Body of pancreas (tissue), 4 donors: Measurements from ENCODE around the gene TMEM106C. TPM values are rescaled to one million over a fixed set of nuclear protein-coding genes. Genes with fewer than 3 reads are reported as not detected.

Experiments used
- ATAC-seq: fragments of 150-250 bp; one replicate; pipeline ENCODE4 v1.9.1; 2016
- DNase-seq, 4 donors: peaks; one replicate each; pipeline ENCODE4 v3.0.0-alpha.2; 2019
- H3K27ac ChIP-seq, 4 donors: fragments of 200-600 bp; sonication (generic); 1 replicate in 3 of 4; 2 replicates in 1 of 4; pipeline versions ENCODE4 v1.5.1 to v1.6.1; 2016 to 2019; ENCODE audit warnings: mild to moderate bottlenecking in 1 of 4, mixed read lengths in 1 of 4, moderate library complexity in 1 of 4
- H3K27me3 ChIP-seq, 2 donors: fragments of 200-600 bp; sonication (generic); one replicate each; pipeline ENCODE4 v1.6.0; 2016; ENCODE audit warnings: mild to moderate bottlenecking in 1 of 2
- H3K36me3 ChIP-seq, 2 donors: fragments of 200-600 bp; sonication (generic); replicated peaks in 1 of 2; 2 replicates each; pipeline ENCODE4 v1.5.1; 2016; ENCODE audit warnings: low read depth in 2 of 2; ENCODE audit not compliant: insufficient read depth in 1 of 2
- H3K4me1 ChIP-seq: fragments of 200-600 bp; sonication (generic); one replicate; pipeline ENCODE4 v1.6.0; 2016
- H3K4me3 ChIP-seq, 2 donors: fragments of 200-600 bp; sonication (generic); 1 replicate in 1 of 2; 2 replicates in 1 of 2; pipeline ENCODE4 v1.5.1; 2016 to 2019
- H3K9me3 ChIP-seq, 3 donors: fragments of 200-600 bp; sonication (generic); 1 replicate in 2 of 3; 2 replicates in 1 of 3; pipeline ENCODE4 v1.5.1; 2016
- POLR2A ChIP-seq, 3 donors: fragments of 450-650 bp; IDR thresholded peaks; one replicate each; pipeline ENCODE4 v1.6.1; 2016; ENCODE audit warnings: antibody characterized with exemption in 3 of 3, mild to moderate bottlenecking in 2 of 3
- WGBS, 2 donors: methylation state at CpG; one replicate each; pipeline ENCODE4 v1.1.5; 2017; 5-methylcytosine and 5-hydroxymethylcytosine counted together
- intact Hi-C: fragments of 100-400 bp; cut with DNase I; formaldehyde crosslinking; loops from one replicate; pipeline ENCODE4 v1.15.1; 2023
- total RNA-seq, 2 donors: library from RNA; depleted of rRNA; stranded (reverse); fragments of >200 nt; gene quantifications; one replicate each; pipeline ENCODE4 v1.1.0, GENCODE V29; 2016
- TF ChIP-seq, protein P1 (sequence below), 7 experiments: fragments of 450-650 bp in 4 of 7; fragments of 200-600 bp in 3 of 7; sonication (generic) in 3 of 7; IDR thresholded peaks; one replicate each; pipeline ENCODE4 v1.5.1; 2016 to 2019; ENCODE audit warnings: antibody characterized with exemption in 7 of 7

Gene TMEM106C
- total RNA-seq, 2 donors from 2014 or later: 38.2 to 47.0 TPM

DNA sequence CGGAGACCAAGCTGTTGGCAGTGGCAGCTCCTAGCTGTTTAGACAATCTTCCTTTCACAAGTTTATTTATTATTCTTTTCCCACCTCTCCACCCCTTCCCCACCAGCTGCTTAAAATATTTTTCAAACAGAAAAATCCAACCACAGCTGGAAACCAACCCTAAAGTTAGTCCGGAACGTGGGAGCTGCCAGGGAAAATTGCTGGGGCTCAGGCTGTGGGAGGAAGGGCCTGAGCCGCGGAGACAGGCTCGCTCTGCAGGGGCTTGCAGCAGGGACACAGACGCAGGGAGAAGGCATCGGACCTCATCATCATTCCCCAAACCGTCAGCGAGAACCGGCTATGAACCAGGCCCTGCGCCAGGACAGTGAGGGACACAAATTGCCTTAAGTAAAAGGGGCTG is 16.1 kb upstream of the TMEM106C start:
- Histone ChIP-seq H3K27ac (no peak overlapping the region), H3K9me3 (no peaks in the 10 kb centered on the region), H3K27me3 (no peaks in the 10 kb centered on the region), H3K36me3 (no peaks in the 10 kb centered on the region), H3K4me1 (peaks cover 7% of the 10 kb centered on the region), H3K4me3 (no peak overlapping the region)
- no peak for ATAC-seq
- WGBS, 2 donors: 82 to 87% methylated on average over 10 to 12 of the region's 12 CpGs
- TF ChIP-seq, protein P1, sequence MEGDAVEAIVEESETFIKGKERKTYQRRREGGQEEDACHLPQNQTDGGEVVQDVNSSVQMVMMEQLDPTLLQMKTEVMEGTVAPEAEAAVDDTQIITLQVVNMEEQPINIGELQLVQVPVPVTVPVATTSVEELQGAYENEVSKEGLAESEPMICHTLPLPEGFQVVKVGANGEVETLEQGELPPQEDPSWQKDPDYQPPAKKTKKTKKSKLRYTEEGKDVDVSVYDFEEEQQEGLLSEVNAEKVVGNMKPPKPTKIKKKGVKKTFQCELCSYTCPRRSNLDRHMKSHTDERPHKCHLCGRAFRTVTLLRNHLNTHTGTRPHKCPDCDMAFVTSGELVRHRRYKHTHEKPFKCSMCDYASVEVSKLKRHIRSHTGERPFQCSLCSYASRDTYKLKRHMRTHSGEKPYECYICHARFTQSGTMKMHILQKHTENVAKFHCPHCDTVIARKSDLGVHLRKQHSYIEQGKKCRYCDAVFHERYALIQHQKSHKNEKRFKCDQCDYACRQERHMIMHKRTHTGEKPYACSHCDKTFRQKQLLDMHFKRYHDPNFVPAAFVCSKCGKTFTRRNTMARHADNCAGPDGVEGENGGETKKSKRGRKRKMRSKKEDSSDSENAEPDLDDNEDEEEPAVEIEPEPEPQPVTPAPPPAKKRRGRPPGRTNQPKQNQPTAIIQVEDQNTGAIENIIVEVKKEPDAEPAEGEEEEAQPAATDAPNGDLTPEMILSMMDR (IDR thresholded peaks at IDR 0.05): no peak
- TF ChIP-seq POLR2A (IDR thresholded peaks at IDR 0.05): no peak
- no peak for DNase-seq
- intact Hi-C loops: no loop called here

DNA sequence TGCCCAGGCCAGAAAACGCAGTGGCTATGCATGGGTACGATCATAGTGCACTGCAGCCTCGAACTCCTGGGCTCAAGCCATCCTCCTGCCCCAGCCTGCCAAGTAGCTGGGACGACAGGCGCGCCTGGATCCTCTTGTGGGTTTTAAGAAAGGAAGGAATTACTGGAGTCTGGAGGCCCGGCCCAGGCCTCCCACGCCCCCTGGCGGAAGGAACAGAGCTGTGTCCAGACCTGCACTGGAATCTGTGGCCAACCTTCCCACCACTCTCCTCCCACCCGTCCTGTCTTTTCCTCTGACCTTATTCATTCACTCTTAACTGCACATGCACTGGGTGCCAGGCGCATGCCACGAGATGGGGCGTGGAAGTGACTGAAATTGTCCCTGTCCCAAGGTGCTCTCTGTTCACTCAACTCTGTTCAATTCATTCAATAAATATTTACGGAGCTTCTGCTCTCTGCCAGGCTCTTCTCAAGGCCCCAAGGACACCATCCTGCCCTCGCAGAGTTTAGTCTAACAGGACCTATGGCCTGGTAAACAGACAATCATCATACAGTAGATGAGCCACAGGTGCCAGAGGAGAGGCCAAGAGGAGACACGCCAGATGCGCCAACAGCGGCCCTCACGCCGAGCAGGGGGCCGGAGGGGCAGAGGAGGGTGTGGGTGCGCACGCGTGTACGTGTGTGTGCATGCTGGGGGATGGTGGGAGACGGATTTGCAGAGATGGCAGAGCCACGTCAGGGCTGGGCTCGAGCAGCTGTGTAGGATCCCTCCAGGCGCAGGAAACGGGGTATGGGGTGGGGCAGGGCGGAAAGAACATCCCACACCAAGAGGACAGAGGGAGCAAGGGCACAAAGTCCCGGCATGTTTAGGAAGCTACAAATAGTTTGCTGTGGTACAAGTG is 13.7 kb upstream of the TMEM106C start:
- no peak overlapping the region for H3K27ac ChIP-seq
- 44 to 50% methylated on average over 30 to 32 of the region's 32 CpGs for WGBS, 2 donors

DNA sequence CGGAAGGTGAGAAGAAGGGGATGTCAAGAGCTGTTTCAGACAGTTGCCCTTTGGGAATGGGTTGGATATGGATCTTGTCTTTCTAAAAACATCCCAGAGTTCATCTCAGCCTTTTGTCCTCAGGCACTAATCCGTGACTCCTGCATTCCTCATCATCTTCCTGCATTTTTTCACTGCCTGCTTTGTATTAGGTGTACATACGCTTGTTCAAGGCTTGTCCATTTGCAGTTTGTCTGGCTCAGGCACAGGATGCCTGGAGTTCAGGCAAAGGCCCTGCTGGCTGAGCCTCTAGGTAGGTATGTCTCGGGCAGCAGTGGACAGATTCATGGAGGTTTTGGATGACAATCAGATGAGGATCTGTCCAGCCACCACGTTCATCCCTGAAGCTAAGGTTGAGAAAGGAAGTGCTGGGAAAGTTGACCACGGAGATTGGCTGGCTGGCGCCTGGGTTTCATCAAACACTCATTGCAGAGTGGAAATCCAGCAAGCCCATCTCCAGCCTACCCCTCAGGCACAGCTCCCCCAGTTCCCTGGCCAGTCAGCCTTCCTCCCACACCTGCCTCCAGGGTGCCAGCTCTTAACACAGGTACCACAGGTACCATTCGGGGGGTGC is 12.4 kb upstream of the TMEM106C start:
- H3K27me3 ChIP-seq: no peaks in the 10 kb centered on the region
- DNase-seq (no peak), ATAC-seq (no peak)
- no peak overlapping the region for H3K27ac ChIP-seq
- H3K36me3 ChIP-seq: no peaks in the 10 kb centered on the region
- intact Hi-C loops: no loop called here
- TF ChIP-seq, protein P1 (IDR thresholded peaks at IDR 0.05): no peak
- no peak for TF ChIP-seq POLR2A (IDR thresholded peaks at IDR 0.05)
- WGBS, 2 donors: 60 to 72% methylated on average over 8 of the region's 8 CpGs
- H3K9me3 ChIP-seq: no peaks in the 10 kb centered on the region
- H3K4me1 ChIP-seq: peaks cover 6% of the 10 kb centered on the region
- no peak overlapping the region for H3K4me3 ChIP-seq

More for the DNA sequence above, 13.7 kb upstream of the TMEM106C start:
- Histone ChIP-seq H3K27me3 (no peaks in the 10 kb centered on the region), H3K4me3 (no peak overlapping the region), H3K9me3 (no peaks in the 10 kb centered on the region), H3K36me3 (no peaks in the 10 kb centered on the region), H3K4me1 (peaks cover 6% of the 10 kb centered on the region)
- ATAC-seq (peak; percentile 92), DNase-seq (peak; percentile 77 to 82 (median 80))
- TF ChIP-seq, protein P1 (IDR thresholded peaks at IDR 0.05): peak; percentile 74 to 89 (median 84)
- no peak for TF ChIP-seq POLR2A (IDR thresholded peaks at IDR 0.05)
- intact Hi-C loops: no loop called here

DNA sequence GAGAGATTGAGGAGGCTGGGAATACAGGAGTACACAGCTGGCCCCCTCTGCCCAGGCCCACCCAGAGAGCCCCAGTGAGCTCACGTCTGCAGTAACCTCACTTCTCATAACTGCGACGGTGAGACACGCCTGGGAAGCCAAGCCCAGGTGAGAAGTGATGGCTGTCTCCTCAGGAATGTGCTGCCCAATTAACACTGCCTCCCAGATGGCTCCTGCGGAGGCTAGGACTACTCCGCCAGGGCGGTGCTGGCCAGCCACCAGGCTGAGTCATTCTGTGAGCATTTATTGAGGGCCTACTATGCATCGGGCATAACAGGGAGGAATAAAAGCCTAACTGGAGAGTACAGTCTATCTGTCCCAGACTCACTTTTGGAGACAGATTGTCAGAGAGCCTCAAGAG is 9.3 kb upstream of the TMEM106C start:
- no peak for TF ChIP-seq POLR2A (IDR thresholded peaks at IDR 0.05)
- TF ChIP-seq, protein P1 (IDR thresholded peaks at IDR 0.05): no peak
- Histone ChIP-seq H3K9me3 (no peaks in the 10 kb centered on the region), H3K27me3 (no peaks in the 10 kb centered on the region), H3K4me3 (no peak overlapping the region), H3K4me1 (peaks cover 5% of the 10 kb centered on the region), H3K27ac (no peak overlapping the region), H3K36me3 (no peaks in the 10 kb centered on the region)
- DNase-seq (no peak), ATAC-seq (no peak)
- intact Hi-C loops: no loop called here
- WGBS, 2 donors: 70 to 82% methylated on average over 4 to 8 of the region's 8 CpGs
